ENCODE data around the gene TSPYL4. TPM values are rescaled to one million over a fixed set of nuclear protein-coding genes. Genes with fewer than 3 reads are reported as not detected.
"Not testable (repeated sequence)": the region's sequence is repeated elsewhere in the genome, so short reads cannot be mapped to it uniquely, and the experiment has no call there.

The TSPYL4 gene
- total RNA-seq, 1 donor from 2014 or later, result 2.1 TPM

GRCh38 chr6:116286773-116287358 lies 33.0 kb upstream of the TSPYL4 start:
- FAIRE-seq, result no peak
- TF ChIP-seq, protein P1, sequence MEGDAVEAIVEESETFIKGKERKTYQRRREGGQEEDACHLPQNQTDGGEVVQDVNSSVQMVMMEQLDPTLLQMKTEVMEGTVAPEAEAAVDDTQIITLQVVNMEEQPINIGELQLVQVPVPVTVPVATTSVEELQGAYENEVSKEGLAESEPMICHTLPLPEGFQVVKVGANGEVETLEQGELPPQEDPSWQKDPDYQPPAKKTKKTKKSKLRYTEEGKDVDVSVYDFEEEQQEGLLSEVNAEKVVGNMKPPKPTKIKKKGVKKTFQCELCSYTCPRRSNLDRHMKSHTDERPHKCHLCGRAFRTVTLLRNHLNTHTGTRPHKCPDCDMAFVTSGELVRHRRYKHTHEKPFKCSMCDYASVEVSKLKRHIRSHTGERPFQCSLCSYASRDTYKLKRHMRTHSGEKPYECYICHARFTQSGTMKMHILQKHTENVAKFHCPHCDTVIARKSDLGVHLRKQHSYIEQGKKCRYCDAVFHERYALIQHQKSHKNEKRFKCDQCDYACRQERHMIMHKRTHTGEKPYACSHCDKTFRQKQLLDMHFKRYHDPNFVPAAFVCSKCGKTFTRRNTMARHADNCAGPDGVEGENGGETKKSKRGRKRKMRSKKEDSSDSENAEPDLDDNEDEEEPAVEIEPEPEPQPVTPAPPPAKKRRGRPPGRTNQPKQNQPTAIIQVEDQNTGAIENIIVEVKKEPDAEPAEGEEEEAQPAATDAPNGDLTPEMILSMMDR (IDR thresholded peaks at IDR 0.05; ENCODE audit: insufficient read depth, low read length, severe bottlenecking), result no peak
- Histone ChIP-seq H3K4me3 (ENCODE audit: low read depth, low read length) (no peak overlapping the region), H3K36me3 (ENCODE audit: control insufficient read depth, insufficient read depth, low read length) (no peaks in the 10 kb centered on the region), H3K27me3 (ENCODE audit: control insufficient read depth, insufficient read depth, low read length) (no peaks in the 10 kb centered on the region)
- DNase-seq (ENCODE audit: low read depth), result peak; percentile 60

- H3K36me3 ChIP-seq (ENCODE audit: control insufficient read depth, insufficient read depth, low read length); H3K4me3 ChIP-seq (ENCODE audit: low read depth, low read length); H3K27me3 ChIP-seq (ENCODE audit: control insufficient read depth, insufficient read depth, low read length); DNase-seq (ENCODE audit: low read depth); FAIRE-seq: not testable (repeated sequence)
Measured at GRCh38 chr6:116284984-116285383, 31.1 kb upstream of the TSPYL4 start.

GRCh38 chr6:116283191-116283590 lies 29.3 kb upstream of the TSPYL4 start:
- FAIRE-seq (no peak), DNase-seq (ENCODE audit: low read depth) (no peak)
- peaks cover 2% of the 10 kb centered on the region for H3K36me3 ChIP-seq (ENCODE audit: control insufficient read depth, insufficient read depth, low read length)
- no peak overlapping the region for H3K4me3 ChIP-seq (ENCODE audit: low read depth, low read length)
- H3K27me3 ChIP-seq (ENCODE audit: control insufficient read depth, insufficient read depth, low read length), result no peaks in the 10 kb centered on the region
- TF ChIP-seq, protein P1 (IDR thresholded peaks at IDR 0.05; ENCODE audit: insufficient read depth, low read length, severe bottlenecking), result no peak

GRCh38 chr6:116282698-116283097 lies 28.8 kb upstream of the TSPYL4 start:
- TF ChIP-seq, protein P1 (IDR thresholded peaks at IDR 0.05; ENCODE audit: insufficient read depth, low read length, severe bottlenecking), result no peak
- Histone ChIP-seq H3K4me3 (ENCODE audit: low read depth, low read length) (no peak overlapping the region), H3K36me3 (ENCODE audit: control insufficient read depth, insufficient read depth, low read length) (peaks cover 3% of the 10 kb centered on the region), H3K27me3 (ENCODE audit: control insufficient read depth, insufficient read depth, low read length) (no peaks in the 10 kb centered on the region)
- no peak for DNase-seq (ENCODE audit: low read depth)
- no peak for FAIRE-seq

GRCh38 chr6:116280933-116281316 lies 27.1 kb upstream of the TSPYL4 start:
- no peaks in the 10 kb centered on the region for H3K27me3 ChIP-seq (ENCODE audit: control insufficient read depth, insufficient read depth, low read length)
- TF ChIP-seq, protein P1 (IDR thresholded peaks at IDR 0.05; ENCODE audit: insufficient read depth, low read length, severe bottlenecking), result no peak
- FAIRE-seq (no peak), DNase-seq (ENCODE audit: low read depth) (no peak)
- no peak overlapping the region for H3K4me3 ChIP-seq (ENCODE audit: low read depth, low read length)
- peaks cover 3% of the 10 kb centered on the region for H3K36me3 ChIP-seq (ENCODE audit: control insufficient read depth, insufficient read depth, low read length)

DNA sequence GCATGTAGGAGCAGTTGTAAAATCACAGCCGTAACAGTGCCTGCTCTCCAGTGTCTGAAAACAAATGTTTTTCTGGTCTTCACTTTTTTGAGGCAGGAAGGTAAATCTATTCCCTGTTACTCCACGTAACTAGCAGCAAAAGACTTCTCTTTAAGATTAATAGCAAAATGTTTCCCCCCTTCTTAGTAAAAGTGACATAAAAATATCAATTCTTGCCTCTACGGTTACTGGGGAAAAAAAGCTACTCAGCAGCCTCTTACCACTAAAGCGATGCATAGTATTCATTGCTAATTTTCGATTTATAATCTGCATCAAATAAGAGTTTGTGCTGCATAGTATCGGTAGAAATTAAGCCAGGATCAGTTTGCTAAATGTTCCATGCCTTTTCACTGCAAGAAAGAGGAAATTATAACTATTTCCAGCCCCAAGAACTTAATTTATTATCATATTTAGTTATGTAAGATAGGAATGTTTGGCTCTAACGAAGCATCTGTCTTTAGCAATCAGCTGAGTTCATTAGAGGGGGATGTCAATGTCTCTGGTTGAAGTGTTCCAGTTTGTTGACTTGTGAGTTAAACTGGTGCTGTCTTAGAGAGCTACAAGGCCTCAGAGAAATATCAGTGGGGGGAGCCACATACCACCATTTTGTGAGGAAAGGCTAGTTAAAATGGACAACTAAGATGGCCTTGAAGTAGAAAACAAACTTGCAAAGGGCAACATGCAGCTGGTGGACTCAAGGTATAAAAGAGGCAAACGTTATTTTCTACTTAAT lies 26.5 kb upstream of the TSPYL4 start:
- DNase-seq (ENCODE audit: low read depth), result peak; percentile 7
- TF ChIP-seq, protein P1 (IDR thresholded peaks at IDR 0.05; ENCODE audit: insufficient read depth, low read length, severe bottlenecking), result no peak
- H3K36me3 ChIP-seq (ENCODE audit: control insufficient read depth, insufficient read depth, low read length), result peaks cover 3% of the 10 kb centered on the region
- no peaks in the 10 kb centered on the region for H3K27me3 ChIP-seq (ENCODE audit: control insufficient read depth, insufficient read depth, low read length)
- no peak for FAIRE-seq
- peak overlapping the region; percentile 76 for H3K4me3 ChIP-seq (ENCODE audit: low read depth, low read length)
